Stimulated activated effector memory CD8-positive, alpha-beta T cell treated with anti-CD3 and anti-CD28 coated beads, Interleukin-12 subunit alpha, Interleukin-12 subunit beta, amount 100 ng/mL, for 72 hours (primary cell): Measurements from ENCODE around the gene CYTH4.

Experiments used
- ATAC-seq: fragments of 150-1000 bp; cut with Tn5 transposase; 2 replicates; pipeline ENCODE4 v1.10.0; 2021
- DNase-seq, 2 donors: peaks; one replicate each; pipeline ENCODE4 v3.0.0; 2021 to 2022; ENCODE audit warnings: low spot score in 2 of 2
- H3K27ac Mint-ChIP-seq: one replicate; pipeline ENCODE4 v1.8.0; 2022; ENCODE audit warnings: mild to moderate bottlenecking, mixed read lengths
- H3K36me3 Mint-ChIP-seq: one replicate; pipeline ENCODE4 v1.8.0; 2022; ENCODE audit warnings: mild to moderate bottlenecking, mixed read lengths
- H3K4me1 Mint-ChIP-seq: one replicate; pipeline ENCODE4 v1.8.0; 2022; ENCODE audit warnings: mixed read lengths
- H3K4me3 Mint-ChIP-seq: one replicate; pipeline ENCODE4 v1.8.0; 2022; ENCODE audit warnings: mild to moderate bottlenecking, mixed read lengths
- H3K9me3 Mint-ChIP-seq: one replicate; pipeline ENCODE4 v1.8.0; 2022; ENCODE audit warnings: mixed read lengths

The CYTH4 gene

DNA sequence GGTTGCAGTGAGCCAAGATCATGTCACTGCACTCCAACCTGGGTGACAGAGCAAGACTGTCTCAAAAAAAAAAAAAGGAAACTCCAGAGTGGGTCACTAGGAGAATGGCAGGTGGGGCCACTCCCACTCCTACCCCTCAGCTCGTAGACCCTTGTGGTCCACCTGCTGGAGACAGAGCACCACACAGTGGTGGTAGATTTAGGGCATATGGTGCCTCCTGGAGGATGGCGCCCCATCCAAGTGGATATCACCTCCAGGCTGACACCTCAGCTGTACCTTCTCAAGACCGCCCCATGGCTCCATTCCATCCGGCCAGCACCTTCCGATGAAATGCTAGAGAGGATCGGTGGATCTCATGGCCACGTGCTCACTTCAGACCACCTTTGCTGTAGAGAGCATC, 6.2 kb downstream of the CYTH4 start:
- Mint-ChIP-seq H3K9me3 (no peaks in the 10 kb centered on the region), H3K36me3 (peaks cover 100% of the 10 kb centered on the region), H3K27ac (peak overlapping the region; percentile 74), H3K4me3 (peak overlapping the region; percentile 94), H3K4me1 (peaks cover 95% of the 10 kb centered on the region)
- no peak for DNase-seq
- no peak for ATAC-seq

DNA sequence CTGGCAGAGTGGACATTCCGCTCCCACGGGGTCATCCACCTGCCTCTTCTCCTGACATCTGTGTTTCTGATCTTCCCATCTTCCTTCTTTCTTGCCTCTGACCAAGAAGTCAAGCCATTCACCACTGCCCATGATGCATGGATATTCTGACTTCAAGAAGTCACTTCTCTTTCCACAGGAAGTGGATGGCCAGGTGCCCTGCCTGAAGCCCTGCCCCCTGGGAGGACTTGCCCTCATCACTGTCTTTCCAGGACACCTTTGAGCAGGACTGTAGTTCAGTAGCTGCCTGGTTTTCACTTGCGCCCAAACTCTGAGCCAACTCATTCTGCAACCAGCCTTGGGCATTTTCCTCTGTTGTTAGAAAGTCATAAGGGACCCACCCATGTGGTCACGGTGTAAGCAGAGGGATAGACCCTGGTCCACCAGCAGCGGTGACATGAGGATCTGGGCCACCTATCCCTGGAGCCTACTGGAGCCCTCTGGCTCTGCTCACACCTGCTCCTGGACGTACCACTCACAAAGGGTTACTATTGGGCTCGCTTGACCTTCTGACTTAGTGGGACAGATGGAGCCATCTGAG, 6.9 kb downstream of the CYTH4 start:
- ATAC-seq: peak; percentile 53
- DNase-seq: no peak
- H3K4me1 Mint-ChIP-seq: peaks cover 96% of the 10 kb centered on the region
- H3K9me3 Mint-ChIP-seq: no peaks in the 10 kb centered on the region
- H3K36me3 Mint-ChIP-seq: peaks cover 100% of the 10 kb centered on the region
- H3K4me3 Mint-ChIP-seq: peak overlapping the region; percentile 94
- peak overlapping the region; percentile 74 for H3K27ac Mint-ChIP-seq

DNA sequence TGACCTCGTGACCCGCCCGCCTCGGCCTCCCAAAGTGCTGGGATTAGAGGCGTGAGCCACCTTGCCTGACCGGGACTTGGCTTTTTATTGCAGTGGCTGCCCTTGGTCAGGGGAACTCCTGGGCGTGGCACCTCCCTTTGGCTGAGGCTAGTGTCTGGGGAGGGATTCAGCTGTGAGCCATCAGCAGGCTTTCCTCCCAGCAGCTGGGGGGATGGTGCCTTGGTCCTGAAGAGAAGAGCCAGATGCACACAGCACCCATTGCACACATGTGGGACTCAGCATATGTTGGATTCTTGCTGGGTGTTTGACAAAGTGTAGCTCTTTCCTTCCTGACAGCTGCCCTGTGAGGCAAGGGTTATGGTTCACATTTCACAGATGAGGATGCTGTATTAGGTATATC, 8.4 kb downstream of the CYTH4 start:
- Mint-ChIP-seq H3K9me3 (no peaks in the 10 kb centered on the region), H3K4me3 (peak overlapping the region; percentile 29), H3K36me3 (peaks cover 100% of the 10 kb centered on the region)

DNA sequence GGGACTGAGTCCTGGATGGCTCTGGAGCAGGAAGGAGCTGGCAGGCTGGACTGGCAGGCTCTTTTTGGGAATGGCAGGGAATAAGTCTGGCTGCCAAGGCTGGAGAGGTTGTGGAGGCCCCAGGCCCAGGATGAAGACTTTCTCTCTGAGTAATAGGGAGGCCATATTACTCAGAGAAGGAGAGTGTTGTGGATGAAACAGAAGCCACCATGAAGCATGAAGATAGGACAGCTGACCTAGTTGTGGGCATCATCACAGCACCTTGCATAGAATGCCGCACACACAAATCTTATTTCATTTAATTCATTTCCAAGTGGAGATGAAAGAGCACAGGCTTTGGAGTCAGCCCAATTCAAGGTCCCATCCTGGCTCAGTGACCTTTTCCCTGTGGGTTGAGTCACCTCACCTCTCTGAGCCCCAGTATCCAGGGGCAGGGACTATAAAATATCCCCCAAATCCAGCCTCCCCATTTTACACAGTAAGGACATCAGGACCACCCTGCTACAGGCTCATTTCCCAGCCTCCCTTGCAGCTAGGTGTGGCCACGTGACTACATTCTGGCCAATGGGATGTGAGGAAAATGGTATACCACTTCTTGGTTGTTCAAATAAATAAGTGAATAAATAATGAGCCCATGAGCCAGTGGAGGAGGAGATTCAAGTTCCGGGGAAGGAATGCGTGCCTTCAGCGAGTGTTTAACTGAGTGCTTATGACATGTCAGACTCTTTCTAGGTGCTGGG, 9.4 kb downstream of the CYTH4 start:
- no peak for DNase-seq
- Mint-ChIP-seq H3K9me3 (no peaks in the 10 kb centered on the region), H3K4me3 (peak overlapping the region; percentile 34), H3K4me1 (peaks cover 96% of the 10 kb centered on the region), H3K27ac (peak overlapping the region; percentile 91), H3K36me3 (peaks cover 100% of the 10 kb centered on the region)
- ATAC-seq: peak; percentile 79

More for the DNA sequence above, 8.4 kb downstream of the CYTH4 start:
- no peak for DNase-seq
- peaks cover 96% of the 10 kb centered on the region for H3K4me1 Mint-ChIP-seq
- ATAC-seq: no peak
- H3K27ac Mint-ChIP-seq: peak overlapping the region; percentile 91

DNA sequence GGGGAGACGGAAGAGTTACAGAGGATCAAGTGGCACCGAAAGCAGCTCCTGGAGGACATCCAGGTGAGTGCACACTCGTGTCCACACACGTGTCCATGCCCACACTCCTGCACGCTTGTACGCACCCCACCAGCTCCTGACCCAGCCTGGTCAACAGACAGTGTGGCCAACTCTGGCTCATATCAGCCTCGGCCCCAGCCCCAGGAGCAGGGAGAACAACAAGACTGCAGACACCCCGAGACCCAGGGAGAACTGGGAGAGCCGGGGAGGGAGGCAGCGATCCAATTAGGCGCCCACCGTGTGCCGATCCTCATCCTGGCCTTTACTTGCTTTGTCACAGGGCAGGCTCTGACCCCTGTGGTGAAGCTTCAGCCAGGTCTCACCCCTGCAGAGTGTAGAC, 10.3 kb downstream of the CYTH4 start:
- peaks cover 94% of the 10 kb centered on the region for H3K4me1 Mint-ChIP-seq

DNA sequence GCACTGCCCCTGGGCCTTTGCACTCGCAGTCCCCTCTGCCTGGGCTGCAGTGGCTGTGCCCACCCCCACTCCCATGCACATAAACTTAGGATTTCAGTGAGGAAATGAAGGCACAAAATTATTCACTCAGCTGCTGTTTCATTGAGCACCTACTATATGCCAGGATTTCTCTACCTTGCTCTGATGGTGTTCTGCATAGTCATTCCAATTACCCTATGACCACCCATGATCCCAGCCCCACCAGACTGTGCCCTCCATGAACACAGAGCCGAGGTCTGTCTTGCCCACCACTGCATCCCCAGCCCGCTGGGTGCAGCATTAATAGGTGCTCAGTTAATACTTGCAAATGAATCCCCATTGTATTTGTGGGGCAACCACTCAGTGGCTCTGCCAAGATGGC, 10.9 kb downstream of the CYTH4 start:
- Mint-ChIP-seq H3K9me3 (no peaks in the 10 kb centered on the region), H3K4me3 (no peak overlapping the region), H3K27ac (peak overlapping the region; percentile 91), H3K4me1 (peaks cover 94% of the 10 kb centered on the region), H3K36me3 (peaks cover 100% of the 10 kb centered on the region)
- DNase-seq (no peak), ATAC-seq (no peak)

More for the DNA sequence above, 10.3 kb downstream of the CYTH4 start:
- ATAC-seq: no peak
- no peak for DNase-seq
- peak overlapping the region; percentile 91 for H3K27ac Mint-ChIP-seq
- H3K9me3 Mint-ChIP-seq: no peaks in the 10 kb centered on the region
- H3K36me3 Mint-ChIP-seq: peaks cover 100% of the 10 kb centered on the region
- no peak overlapping the region for H3K4me3 Mint-ChIP-seq

DNA sequence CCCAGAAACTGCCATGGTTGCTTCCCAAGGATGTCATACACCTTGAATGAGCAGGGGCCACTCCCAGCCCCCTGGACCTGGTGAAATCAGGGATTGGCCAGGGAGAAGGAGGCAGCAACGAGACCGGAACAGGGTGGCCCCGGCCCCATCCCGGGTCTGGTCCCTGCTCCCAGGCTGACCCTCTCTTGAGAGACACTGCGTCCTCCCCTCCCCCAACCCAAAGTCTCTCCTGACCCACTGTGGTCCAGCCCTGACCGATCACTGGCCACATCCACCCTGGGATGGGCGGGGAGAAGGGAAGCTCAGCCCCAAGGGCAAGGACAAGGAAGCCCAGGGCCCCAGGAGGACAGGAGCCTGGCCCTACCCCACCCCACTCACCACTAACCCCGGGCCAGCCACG, 12.4 kb downstream of the CYTH4 start:
- no peak overlapping the region for H3K4me3 Mint-ChIP-seq
- DNase-seq: no peak
- H3K9me3 Mint-ChIP-seq: no peaks in the 10 kb centered on the region
- H3K4me1 Mint-ChIP-seq: peaks cover 94% of the 10 kb centered on the region
- ATAC-seq: no peak
- peaks cover 100% of the 10 kb centered on the region for H3K36me3 Mint-ChIP-seq
- peak overlapping the region; percentile 91 for H3K27ac Mint-ChIP-seq

DNA sequence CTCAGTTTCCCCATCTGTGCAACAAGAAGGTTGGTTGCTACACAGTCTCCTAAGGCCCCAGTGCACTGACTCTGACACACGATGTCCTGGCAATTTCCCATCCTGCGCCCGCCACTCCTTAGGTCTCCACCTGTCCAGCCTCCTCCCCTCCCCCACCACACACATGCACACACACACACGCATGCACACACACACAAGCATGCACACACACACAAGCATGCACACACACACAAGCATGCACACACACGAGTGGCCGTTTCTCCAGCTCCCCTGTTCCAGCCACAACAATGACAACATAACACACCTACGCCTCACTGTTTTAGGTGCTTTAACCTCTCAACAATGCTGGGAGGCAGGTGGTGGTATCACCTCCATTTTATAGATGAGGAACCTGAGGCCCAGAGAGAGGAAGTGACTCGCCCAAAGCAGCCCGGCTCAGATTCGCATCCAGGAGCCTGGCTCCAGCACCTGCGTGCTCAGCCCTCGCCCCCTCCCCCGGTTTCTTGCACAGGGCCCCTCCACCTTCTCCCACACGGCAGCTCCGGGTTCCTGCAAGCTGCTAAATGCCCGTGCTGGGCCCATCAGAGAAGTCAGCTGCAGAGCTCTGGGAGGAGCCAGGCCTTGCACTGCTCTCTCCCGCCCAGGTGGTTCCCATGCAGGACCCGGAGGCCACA, 13.0 kb downstream of the CYTH4 start:
- ATAC-seq: no peak
- Mint-ChIP-seq H3K4me1 (peaks cover 94% of the 10 kb centered on the region), H3K27ac (peak overlapping the region; percentile 91), H3K4me3 (no peak overlapping the region), H3K36me3 (peaks cover 100% of the 10 kb centered on the region), H3K9me3 (no peaks in the 10 kb centered on the region)
- no peak for DNase-seq

DNA sequence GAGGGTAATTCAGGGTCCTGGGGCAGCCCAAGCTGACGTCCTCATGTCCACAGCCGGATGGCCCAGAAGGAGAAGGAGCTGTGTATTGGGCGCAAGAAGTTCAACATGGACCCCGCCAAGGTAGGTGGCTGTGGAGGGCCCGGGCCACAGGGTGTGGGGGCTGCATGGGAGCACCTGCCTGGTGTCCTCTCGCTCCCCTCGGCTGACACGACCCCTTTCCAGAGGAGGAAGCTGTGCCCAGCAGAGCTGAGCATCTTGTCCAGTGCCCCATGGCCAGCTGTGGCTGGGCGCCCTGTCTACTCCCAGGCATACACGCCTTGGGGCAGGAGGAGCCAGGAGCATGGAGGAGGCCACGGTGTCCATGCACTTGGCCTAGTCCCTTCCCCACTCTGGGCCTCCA, 13.6 kb downstream of the CYTH4 start:
- no peak for DNase-seq
- Mint-ChIP-seq H3K36me3 (peaks cover 100% of the 10 kb centered on the region), H3K4me3 (no peak overlapping the region), H3K9me3 (no peaks in the 10 kb centered on the region), H3K27ac (peak overlapping the region; percentile 83), H3K4me1 (peaks cover 94% of the 10 kb centered on the region)
- no peak for ATAC-seq

DNA sequence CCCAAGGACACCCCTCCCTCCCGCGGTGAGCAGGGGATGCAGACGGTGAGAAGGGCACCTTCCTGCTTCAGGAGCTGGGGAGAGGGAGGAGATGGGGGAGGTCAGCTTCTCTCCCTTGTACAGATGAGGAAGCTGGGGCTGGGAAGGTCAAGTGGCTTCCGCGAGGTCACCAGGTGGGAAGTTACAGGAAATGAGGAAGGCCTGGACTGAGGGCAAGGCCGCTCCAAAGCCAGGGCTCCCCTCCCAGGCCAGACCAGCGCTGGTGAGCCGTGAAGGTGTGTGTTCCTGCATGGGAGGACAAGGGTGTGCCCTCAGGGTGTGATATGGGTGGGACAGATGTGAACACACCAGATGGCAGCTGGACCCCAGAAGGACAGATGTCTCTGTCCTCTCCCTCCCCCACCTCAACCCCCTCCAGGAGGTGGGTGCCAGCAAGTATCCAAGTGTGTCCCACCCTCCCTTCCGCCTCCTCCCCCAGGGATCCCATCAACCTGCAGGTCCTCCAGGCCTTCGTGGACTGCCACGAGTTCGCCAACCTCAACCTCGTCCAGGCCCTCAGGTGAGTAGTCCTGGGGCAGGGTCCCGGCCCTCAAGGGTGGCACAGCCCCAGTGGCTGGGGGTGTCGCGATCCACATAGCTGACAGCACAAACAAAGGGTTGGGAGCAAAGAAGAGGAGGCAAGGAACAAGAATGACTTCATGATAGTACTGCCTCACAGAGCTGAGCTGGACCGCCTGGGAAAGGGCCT, 16.6 kb downstream of the CYTH4 start:
- Mint-ChIP-seq H3K9me3 (no peaks in the 10 kb centered on the region), H3K4me1 (peaks cover 95% of the 10 kb centered on the region), H3K36me3 (peaks cover 100% of the 10 kb centered on the region), H3K4me3 (no peak overlapping the region), H3K27ac (peak overlapping the region; percentile 92)
- no peak for ATAC-seq
- no peak for DNase-seq

DNA sequence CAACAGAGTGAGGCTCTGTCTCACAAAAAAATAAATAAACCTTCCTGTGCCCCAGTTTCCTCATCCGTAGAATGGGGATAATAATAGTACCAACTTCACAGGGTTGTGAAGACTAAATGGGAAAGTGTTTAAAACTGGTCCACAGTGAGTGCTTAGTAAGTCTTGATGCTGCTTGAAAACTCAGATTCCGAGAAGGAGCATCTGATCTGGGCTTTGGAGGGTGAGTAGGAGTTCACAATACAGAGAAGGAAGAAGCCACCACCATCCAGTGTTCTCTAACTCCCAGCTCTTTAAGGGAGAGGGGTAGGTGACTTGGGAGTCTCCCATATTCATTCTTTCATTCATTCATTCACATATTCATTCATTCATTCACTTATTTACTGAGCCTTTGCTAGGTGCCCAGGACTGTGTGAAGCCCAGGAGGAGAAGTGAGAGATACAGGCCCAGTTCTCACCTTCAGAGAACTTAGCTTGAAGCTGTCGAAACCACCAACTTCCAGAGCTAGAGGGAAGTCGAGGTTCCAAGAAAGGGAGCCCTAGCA, 17.7 kb downstream of the CYTH4 start:
- H3K9me3 Mint-ChIP-seq: no peaks in the 10 kb centered on the region
- ATAC-seq: no peak
- H3K4me3 Mint-ChIP-seq: peak overlapping the region; percentile 69
- DNase-seq: no peak
- peaks cover 100% of the 10 kb centered on the region for H3K36me3 Mint-ChIP-seq
- H3K27ac Mint-ChIP-seq: peak overlapping the region; percentile 92
- peaks cover 96% of the 10 kb centered on the region for H3K4me1 Mint-ChIP-seq

DNA sequence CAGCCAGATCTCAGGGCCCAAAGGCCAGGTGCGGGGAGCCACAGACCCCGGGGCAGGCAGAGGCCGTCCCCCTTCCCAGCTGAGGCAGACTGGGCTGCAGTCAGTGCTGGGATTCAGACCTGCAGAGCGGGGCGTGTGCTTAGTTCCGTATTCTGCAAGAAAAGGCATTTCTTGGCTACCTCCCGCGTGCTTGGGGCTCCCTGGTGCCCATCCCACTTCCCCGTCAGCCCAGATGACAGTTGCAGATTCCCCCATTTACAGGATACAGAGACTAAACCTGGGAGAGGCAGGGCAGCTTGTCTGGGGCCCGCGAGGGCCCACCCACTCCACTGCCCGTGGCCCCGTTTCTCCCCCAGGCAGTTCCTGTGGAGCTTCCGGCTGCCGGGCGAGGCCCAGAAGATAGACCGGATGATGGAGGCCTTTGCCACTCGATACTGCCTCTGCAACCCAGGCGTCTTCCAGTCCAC, 18.3 kb downstream of the CYTH4 start:
- peak; percentile 19 for ATAC-seq
- Mint-ChIP-seq H3K4me1 (peaks cover 96% of the 10 kb centered on the region), H3K9me3 (no peaks in the 10 kb centered on the region), H3K4me3 (peak overlapping the region; percentile 69), H3K36me3 (peaks cover 100% of the 10 kb centered on the region), H3K27ac (peak overlapping the region; percentile 92)
- DNase-seq: peak in 1 of 2 donors; percentile 63

DNA sequence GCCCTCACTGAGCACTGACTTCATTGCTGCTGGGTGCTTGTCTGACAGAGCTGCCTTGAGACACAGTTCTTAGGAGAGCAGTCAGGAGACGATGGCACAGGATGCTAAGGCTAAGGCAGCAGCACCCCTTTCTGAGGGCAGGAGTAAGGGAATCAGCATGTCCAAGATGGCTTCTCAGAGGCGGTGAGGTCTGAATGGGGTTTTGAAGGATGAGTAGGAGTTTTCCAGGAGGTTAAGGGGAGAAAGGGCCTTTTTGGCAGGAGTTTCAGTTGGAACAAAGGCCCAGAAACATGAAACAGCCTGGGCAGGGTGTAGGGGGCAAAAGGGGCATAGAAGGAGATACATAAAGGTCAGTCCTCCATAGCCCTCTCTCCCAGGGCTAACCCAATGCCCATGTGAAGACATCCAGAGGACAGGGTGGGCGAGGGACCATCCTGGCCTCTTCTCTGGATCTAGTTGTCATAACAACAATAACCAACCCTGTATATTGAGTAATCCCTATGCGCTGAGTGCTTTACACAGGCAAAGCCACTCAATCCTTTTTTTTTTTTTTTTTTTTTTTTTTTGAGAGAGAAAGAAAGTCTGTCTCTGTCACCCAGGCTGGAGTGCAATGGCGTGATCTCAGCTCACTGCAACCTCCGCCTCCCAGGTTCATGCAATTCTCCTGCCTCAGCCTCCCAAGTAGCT, 19.0 kb downstream of the CYTH4 start:
- H3K4me1 Mint-ChIP-seq: peaks cover 96% of the 10 kb centered on the region
- peak overlapping the region; percentile 92 for H3K27ac Mint-ChIP-seq
- peaks cover 100% of the 10 kb centered on the region for H3K36me3 Mint-ChIP-seq
- H3K4me3 Mint-ChIP-seq: peak overlapping the region; percentile 69
- no peaks in the 10 kb centered on the region for H3K9me3 Mint-ChIP-seq
- DNase-seq (no peak), ATAC-seq (no peak)

DNA sequence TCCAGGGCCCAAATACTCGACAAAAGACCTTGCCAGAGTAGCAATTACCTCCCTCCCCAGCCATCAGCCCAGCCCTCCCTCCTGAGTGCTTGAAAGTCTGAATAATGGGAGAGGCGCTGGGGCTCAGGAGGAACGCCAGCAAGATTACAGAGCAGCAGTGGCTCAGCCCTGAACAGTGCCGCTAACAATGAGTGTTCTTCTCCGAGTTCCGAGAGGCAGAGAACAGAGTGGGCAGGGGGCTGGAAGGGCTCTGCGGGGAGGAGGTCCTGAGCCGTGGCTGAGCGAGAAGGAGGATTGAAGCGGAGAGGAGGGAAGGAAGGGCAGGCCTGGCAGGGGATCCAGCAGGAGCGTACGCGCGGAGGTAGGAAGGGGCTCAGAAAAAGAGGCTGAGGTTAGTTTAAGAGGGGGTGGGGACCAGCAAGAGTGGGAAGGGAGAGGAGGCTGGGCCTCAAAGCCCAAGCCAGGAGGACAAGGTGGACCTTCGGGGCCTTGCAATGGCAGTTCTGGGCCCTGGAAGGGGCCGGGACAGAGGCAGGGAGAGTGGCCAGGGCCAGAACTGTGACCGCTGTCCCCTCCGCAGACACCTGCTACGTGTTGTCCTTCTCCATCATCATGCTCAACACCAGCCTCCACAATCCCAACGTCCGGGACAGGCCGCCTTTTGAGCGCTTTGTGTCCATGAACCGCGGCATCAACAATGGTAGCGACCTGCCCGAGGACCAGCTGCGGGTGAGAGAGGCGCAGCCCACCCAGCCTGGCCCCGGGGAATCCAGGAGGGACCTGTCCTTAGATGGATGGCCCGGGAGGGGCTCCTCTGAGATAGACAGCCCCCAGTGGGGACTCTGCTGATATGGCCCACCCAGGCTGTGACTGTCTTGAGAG, 20.6 kb downstream of the CYTH4 start:
- Mint-ChIP-seq H3K4me3 (peak overlapping the region; percentile 69), H3K27ac (peak overlapping the region; percentile 92), H3K9me3 (no peaks in the 10 kb centered on the region), H3K4me1 (peaks cover 98% of the 10 kb centered on the region), H3K36me3 (peaks cover 100% of the 10 kb centered on the region)
- ATAC-seq (no peak), DNase-seq (no peak)
